ENCODE measurements around the gene AP4B1. TPM values are rescaled to one million over a fixed set of nuclear protein-coding genes. Genes with fewer than 3 reads are reported as not detected.
A peak's percentile ranks its signal among the peaks of the same experiment; 100 is the strongest.
"Not testable (repeated sequence)": the region's sequence is repeated elsewhere in the genome, so short reads cannot be mapped to it uniquely, and the experiment has no call there.

Gene AP4B1
- 10 to 100 TPM; 23.4 to 49.6 TPM for total RNA-seq
- polyA plus RNA-seq (ENCODE audit: insufficient read depth, low read depth, low replicate concordance): 28.2 TPM
- long read RNA-seq, donor 1, partial matches to known transcripts: 16 of 22 reads
- long read RNA-seq, donor 1, other reads (novel, unspliced or antisense): 0 of 22 reads
- long read RNA-seq, donor 2, partial matches to known transcripts: 0 of 3 reads
- long read RNA-seq, donor 2, other reads (novel, unspliced or antisense): 0 of 3 reads

DNA sequence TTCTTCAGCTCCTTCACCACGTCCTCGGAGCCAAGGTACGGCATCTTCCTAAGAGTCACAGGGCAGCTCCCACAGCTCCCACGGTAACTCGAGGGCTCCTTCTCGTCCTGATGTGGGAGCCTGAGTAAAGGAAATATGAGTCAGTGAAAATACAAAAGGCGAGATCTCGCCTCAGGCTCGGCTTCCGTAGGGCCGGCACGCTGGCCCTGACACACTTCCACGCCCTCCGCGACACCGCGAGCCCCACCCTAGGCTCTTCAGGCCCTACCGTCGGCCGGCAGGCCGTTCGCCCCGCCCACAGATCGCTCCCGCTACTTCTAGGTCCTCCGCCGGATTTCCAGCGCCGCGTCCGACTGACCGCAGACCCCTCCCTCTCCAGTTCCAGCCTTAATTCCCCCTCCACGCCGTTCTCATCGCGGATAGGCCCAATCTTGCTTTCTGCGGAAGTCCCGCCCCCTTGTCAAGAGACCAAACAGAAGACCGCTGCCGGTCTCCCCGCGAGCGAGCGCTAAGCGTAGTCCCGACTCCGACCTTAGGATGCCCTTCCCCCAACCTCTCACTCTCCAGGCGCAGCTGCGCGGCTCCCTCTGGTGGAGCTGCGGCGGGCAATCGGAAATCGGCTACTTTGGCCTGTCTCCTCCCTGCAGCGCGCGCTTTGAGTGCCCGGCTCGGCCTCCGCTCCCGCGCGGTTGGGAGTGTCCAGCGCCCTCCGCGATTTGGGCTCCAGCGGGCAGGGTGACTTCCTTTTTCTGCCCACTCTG, at the start of gene AP4B1, which contains the start of gene DCLRE1B:
TSS of gene AP4B1 (minus strand) at position 126 of the 761 bp plus-strand sequence. CDS start at position 44, 82 bp downstream.
TSS of gene DCLRE1B (plus strand) at position 653 of the 761 bp plus-strand sequence. CDS start 261 bp downstream, outside the sequence.
- Histone ChIP-seq H3K4me3 (peak within 1 kb of the TSS; percentile 77 to 82), H3K27ac (peak within 1 kb of the TSS; percentile 69 to 90), H3K36me3 (ENCODE audit: low read depth, missing control alignments) (no peaks in the 10 kb centered on the region), H3K9me3 (no peaks in the 10 kb centered on the region), H3K4me1 (peaks cover 9% of the 10 kb centered on the region), H3K27me3 (no peaks in the 10 kb centered on the region)
- no peak for TF ChIP-seq POLR2A (IDR thresholded peaks at IDR 0.05)
- peak; percentile 48 to 76 (median 67) for TF ChIP-seq CTCF (IDR thresholded peaks at IDR 0.05)
- intact Hi-C loops (cut with DNase I; ENCODE audit: low total_unique reads): loop anchor here (2.0 kb wide), 1 partner anchor 24 kb away; the partner anchor contains the start of gene HIPK1
- WGBS, 2 donors: 0 to 1% methylated on average over 62 to 67 of the region's 67 CpGs
- DNase-seq: peak; percentile 99

DNA sequence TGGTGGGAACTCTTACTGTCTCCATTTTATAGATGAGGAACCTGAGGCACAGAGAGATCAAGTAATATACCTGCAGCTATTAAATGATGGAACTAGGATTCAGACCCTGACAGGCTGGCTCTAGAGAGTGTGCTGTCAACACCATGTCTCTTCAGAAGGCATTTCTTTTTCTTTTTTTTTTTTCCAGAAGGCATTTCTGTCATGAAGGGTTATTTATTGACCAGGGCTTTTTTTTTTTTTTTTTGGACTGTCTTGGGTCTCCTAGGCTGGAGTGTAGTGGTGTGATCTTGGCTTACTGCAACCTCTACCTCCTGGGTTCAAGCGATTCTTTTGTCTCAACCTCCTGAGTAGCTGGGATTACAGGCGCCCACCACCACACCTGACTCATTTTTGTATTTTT, 47.1 kb upstream of the AP4B1 start:
- WGBS, 2 donors: 92 to 98% methylated on average over 2 of the region's 2 CpGs
- TF ChIP-seq CTCF (IDR thresholded peaks at IDR 0.05) (no peak), POLR2A (IDR thresholded peaks at IDR 0.05) (no peak)

DNA sequence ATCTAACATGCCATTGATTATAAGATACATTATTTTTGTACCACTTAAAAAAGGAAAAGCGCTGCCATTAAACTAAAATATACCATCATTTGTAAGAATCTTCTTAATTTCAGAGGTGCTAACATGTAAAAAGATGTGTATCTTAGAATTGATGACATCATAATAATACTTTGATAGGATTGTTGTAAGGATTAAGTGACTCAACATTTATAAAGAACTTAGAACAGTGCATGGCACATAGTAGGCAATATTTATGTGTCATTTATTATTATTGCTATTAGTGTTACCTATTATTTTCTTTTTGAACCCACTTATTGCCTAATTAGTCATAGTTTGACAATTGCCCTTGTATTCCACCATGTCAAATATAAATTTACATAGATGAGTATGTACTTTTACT, 46.3 kb upstream of the AP4B1 start:
- Histone ChIP-seq H3K4me1 (peaks cover 22% of the 10 kb centered on the region), H3K9me3 (no peaks in the 10 kb centered on the region), H3K4me3 (no peak overlapping the region), H3K27ac (no peak overlapping the region), H3K27me3 (no peaks in the 10 kb centered on the region), H3K36me3 (ENCODE audit: low read depth, missing control alignments) (no peaks in the 10 kb centered on the region)
- WGBS, 2 donors: 93 to 100% methylated on average over 1 of the region's 1 CpG
- TF ChIP-seq POLR2A (IDR thresholded peaks at IDR 0.05) (no peak), CTCF (IDR thresholded peaks at IDR 0.05) (no peak)
- intact Hi-C loops (cut with DNase I; ENCODE audit: low total_unique reads): no loop called here
- no peak for DNase-seq

More for the DNA sequence above, 47.1 kb upstream of the AP4B1 start:
- H3K4me3 ChIP-seq: no peak overlapping the region
- H3K27me3 ChIP-seq: no peaks in the 10 kb centered on the region
- H3K9me3 ChIP-seq: no peaks in the 10 kb centered on the region
- H3K27ac ChIP-seq: no peak overlapping the region
- no peaks in the 10 kb centered on the region for H3K36me3 ChIP-seq (ENCODE audit: low read depth, missing control alignments)
- DNase-seq: no peak
- intact Hi-C loops (cut with DNase I; ENCODE audit: low total_unique reads): no loop called here
- peaks cover 19% of the 10 kb centered on the region for H3K4me1 ChIP-seq

DNA sequence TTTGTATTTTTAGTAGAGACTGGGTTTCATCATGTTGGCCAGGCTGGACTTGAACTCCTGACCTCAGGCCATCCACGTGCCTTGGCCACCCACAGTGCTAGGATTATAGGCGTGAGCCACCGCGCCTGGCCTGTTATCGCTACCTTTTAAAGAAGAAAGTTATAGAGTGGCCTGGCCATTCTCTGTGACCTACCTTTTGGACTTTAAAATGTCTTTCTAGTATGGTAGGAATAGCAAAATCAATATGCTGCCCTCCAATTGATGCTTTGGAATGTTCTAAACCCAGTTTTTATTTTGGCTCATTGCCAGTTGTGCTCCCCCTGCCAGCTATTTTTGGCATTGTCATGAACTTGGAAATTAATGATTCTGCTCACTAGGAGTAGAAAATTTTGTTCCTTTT, 44.4 kb upstream of the AP4B1 start:
- Histone ChIP-seq H3K27ac (peak overlapping the region in 1 of 2 donors; percentile 12), H3K4me3 (no peak overlapping the region), H3K9me3 (no peaks in the 10 kb centered on the region), H3K4me1 (peaks cover 22% of the 10 kb centered on the region), H3K36me3 (ENCODE audit: low read depth, missing control alignments) (no peaks in the 10 kb centered on the region), H3K27me3 (no peaks in the 10 kb centered on the region)
- 73 to 74% methylated on average over 5 of the region's 5 CpGs for WGBS, 2 donors
- no peak for DNase-seq
- TF ChIP-seq CTCF (IDR thresholded peaks at IDR 0.05) (peak in 1 of 3 experiments; percentile 35), POLR2A (IDR thresholded peaks at IDR 0.05) (no peak)
- intact Hi-C loops (cut with DNase I; ENCODE audit: low total_unique reads): no loop called here

GRCh38 chr1:113948151-113948550, 43.6 kb upstream of the AP4B1 start:
- Histone ChIP-seq H3K4me1 (peaks cover 22% of the 10 kb centered on the region), H3K27ac (peak overlapping the region in 1 of 2 donors; percentile 37)
- H3K4me3 ChIP-seq; H3K9me3 ChIP-seq; DNase-seq; intact Hi-C loops (cut with DNase I; ENCODE audit: low total_unique reads); H3K36me3 ChIP-seq (ENCODE audit: low read depth, missing control alignments); H3K27me3 ChIP-seq: not testable (repeated sequence)
- 73 to 75% methylated on average over 4 of the region's 4 CpGs for WGBS, 2 donors
